HCT116 (cell line): Measurements from ENCODE around the gene DLG4.

ENCODE experiments used
- EZH2 ChIP-seq: fragments of 200-600 bp; sonication (generic); IDR thresholded peaks from 2 replicates; pipeline ENCODE4 v1.6.1; 2017; ENCODE audit warnings: antibody characterized with exemption, mixed run types
- EZH2phosphoT487 ChIP-seq: fragments of 200-600 bp; IDR thresholded peaks from 2 replicates; pipeline ENCODE4 v1.6.1; 2018; ENCODE audit warnings: antibody characterized with exemption, borderline replicate concordance
- POLR2A ChIP-seq: IDR thresholded peaks from 2 replicates; pipeline ENCODE4 v1.7.0; 2011; ENCODE audit warnings: borderline replicate concordance; ENCODE audit not compliant: insufficient read depth, insufficient read length; ENCODE audit errors: extremely low read depth
- SP1 ChIP-seq: IDR thresholded peaks from 2 replicates; pipeline ENCODE4 v1.6.1; 2012; ENCODE audit warnings: low read depth
- TF ChIP-seq, protein P1 (sequence below), 3 experiments: fragments of 200-600 bp in 1 of 3; sonication (generic) in 1 of 3; IDR thresholded peaks in 2 of 3; conservative IDR thresholded peaks in 1 of 3; 2 replicates each; pipeline ENCODE4 v1.5.1; 2012 to 2017; ENCODE audit warnings: low read depth in 2 of 3, low read length in 2 of 3, antibody characterized with exemption in 1 of 3, borderline replicate concordance in 1 of 3, control low read depth in 1 of 3, mild to moderate bottlenecking in 1 of 3, mixed read lengths in 1 of 3, mixed run types in 1 of 3, moderate library complexity in 1 of 3; ENCODE audit not compliant: insufficient read depth in 1 of 3
- TF ChIP-seq, protein P2 (sequence below): IDR thresholded peaks from 2 replicates; pipeline ENCODE4 v1.6.1; 2012

GRCh38 chr17:7219812-7220592 is at the start of gene DLG4, which contains the start of gene ACADVL:
- TF ChIP-seq SP1 (peak; percentile 17; the same call in 1 of the 2 replicates), EZH2 (no peak), POLR2A (peak; percentile 61), EZH2phosphoT487 (no peak)
- TF ChIP-seq, protein P1, sequence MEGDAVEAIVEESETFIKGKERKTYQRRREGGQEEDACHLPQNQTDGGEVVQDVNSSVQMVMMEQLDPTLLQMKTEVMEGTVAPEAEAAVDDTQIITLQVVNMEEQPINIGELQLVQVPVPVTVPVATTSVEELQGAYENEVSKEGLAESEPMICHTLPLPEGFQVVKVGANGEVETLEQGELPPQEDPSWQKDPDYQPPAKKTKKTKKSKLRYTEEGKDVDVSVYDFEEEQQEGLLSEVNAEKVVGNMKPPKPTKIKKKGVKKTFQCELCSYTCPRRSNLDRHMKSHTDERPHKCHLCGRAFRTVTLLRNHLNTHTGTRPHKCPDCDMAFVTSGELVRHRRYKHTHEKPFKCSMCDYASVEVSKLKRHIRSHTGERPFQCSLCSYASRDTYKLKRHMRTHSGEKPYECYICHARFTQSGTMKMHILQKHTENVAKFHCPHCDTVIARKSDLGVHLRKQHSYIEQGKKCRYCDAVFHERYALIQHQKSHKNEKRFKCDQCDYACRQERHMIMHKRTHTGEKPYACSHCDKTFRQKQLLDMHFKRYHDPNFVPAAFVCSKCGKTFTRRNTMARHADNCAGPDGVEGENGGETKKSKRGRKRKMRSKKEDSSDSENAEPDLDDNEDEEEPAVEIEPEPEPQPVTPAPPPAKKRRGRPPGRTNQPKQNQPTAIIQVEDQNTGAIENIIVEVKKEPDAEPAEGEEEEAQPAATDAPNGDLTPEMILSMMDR (IDR thresholded peaks at IDR 0.05 in 2 of 3, conservative IDR thresholded peaks at IDR 0.05 in 1 of 3; ENCODE audit: borderline replicate concordance in 1 of 3, insufficient read depth in 1 of 3, low read depth in 2 of 3, low read length in 2 of 3), result no peak
- TF ChIP-seq, protein P2, sequence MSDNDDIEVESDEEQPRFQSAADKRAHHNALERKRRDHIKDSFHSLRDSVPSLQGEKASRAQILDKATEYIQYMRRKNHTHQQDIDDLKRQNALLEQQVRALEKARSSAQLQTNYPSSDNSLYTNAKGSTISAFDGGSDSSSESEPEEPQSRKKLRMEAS, result peak; percentile 17; the same call in 1 of the 2 replicates
